GDM1 (cell line): ENCODE measurements around the gene TOPORS.
A peak's percentile ranks its signal among the peaks of the same experiment; 100 is the strongest.
"Not testable (repeated sequence)": the region's sequence is repeated elsewhere in the genome, so short reads cannot be mapped to it uniquely, and the experiment has no call there.

Experiments used
- DNase-seq: peaks from one replicate; lab custom pipeline; 2025; lab: John Stamatoyannopoulos, UW

TOPORS gene

DNA sequence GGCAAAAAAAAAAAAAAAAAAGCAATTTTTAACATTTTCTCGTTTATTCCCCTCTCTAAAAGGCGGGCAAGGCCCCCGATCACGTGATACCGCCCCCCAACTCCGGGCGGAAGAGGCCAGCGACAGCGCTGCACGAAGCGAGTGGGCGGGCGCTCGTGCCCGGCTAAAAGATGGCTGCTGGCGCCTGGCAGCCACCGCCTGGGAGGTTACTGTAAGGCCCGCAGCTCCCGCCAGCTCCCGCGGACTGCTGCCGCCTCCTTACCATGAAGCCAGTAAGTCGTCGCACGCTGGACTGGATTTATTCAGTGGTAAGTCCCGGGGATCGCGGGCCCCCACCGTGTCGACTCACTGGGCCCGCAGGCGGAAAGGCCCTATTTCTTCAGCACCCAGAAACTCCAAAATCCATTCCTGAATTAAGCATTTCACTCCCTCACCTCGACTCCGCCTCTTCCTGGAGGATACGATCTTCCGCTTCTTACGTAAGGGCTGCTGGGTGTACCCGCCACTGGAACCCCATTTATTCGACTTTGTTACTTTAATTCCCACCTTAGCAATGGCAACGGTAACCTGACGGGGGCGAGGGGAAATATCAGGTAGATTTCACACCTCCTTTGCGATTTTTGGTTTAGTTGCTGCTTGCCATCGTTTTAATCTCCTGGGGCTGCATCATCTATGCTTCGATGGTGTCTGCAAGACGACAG, at the start of gene TOPORS, which contains the start of gene SMIM27:
Gene TOPORS (minus strand): TSS at position 415 of the 701 bp plus-strand sequence. CDS start 150 bp downstream, at position 265.
Gene SMIM27 (plus strand): TSS at position 156 of the 701 bp plus-strand sequence. CDS start 108 bp downstream, at position 264.
- peak; percentile 83 for DNase-seq

DNA sequence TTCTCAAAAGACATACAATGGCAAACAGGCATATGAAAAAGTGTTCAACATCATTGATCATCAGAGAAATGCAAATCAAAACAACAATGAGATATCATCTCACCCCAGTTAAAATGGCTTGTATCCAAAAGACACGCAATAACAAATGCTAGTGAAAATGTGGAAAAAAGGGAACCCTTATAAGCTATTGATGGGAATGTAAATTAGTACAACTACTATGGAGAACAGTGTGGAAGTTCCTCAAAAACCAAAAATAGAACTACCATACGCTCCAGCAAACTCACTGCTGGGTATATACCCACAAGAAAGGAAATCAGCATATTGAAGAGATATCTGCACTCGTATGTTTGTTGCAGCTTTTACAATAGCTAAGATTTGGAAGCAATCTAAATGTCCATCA, 46.6 kb upstream of the TOPORS start:
- DNase-seq: not testable (repeated sequence)

DNA sequence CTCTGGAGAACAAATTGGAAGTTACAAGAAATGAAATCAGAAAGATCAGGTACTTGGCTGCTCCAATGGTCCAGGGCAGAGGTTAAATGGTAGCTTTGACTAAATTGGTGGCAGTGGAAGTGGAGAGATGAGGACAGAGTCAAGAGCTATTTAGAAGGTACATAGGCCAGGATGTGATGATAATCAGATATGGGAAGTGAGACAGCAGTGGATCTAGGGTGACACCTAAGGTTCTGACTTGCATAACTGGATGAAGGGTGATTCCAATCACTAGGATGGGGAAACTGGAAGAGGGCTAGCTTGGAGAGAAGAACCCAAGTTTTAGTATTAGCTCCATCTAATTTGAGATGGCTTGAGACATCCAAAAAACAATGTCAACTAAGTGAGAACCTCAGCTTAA, 44.5 kb upstream of the TOPORS start:
- no peak for DNase-seq

DNA sequence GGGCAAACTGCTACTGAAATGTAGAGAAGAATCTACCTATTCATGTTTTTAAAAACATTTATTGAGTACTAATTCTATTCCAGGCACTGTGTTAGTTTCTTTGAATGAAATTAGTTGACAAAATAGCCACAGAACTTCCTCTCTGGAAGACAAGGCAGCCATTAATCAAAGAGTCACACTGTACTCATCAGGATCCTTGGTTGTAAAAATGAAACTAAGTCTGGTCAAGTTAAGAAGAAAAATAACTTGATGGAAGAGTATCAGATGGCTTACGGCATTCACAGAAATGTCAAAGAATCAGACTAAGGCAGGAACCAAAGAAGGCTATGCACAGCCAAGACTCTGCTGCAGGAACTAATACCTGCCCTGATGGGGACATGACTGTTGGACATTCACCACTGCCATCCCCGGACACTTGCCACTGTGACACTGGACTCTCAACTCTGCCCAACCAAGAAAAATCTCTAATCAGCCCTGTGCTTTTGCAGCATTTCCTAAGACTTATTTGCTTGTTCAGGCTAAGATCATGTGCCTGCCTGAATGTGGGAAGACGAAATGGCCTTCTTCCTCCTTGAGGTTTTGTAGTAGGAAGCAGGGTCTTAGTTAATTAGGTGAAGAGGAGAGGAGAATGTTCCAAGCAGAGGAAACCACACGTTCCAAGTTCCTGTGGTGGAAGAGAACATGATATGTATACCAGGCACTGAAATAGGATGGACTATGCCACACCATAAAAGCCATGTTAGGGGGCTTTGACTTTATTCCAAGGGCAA, 43.9 kb upstream of the TOPORS start:
- DNase-seq: no peak

DNA sequence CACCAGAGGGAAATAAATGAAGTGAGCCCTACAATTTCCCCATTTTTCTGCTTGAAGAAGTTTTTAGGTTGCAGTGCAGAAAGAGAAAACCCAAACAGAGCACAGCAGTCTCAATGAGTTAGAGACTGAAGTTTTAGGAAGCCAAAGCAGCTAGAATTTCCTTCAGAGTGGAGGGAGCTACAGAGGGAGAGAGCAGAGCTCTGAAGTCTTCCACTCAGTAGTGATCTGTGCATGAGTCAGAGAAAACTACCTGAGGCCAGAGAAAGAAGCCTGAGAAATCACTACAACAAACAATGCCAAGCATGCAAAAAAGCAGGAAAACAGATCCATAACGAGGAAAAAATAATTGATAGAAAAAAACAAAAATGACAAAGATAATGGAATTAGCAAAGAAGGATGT, 38.5 kb upstream of the TOPORS start:
- no peak for DNase-seq

DNA sequence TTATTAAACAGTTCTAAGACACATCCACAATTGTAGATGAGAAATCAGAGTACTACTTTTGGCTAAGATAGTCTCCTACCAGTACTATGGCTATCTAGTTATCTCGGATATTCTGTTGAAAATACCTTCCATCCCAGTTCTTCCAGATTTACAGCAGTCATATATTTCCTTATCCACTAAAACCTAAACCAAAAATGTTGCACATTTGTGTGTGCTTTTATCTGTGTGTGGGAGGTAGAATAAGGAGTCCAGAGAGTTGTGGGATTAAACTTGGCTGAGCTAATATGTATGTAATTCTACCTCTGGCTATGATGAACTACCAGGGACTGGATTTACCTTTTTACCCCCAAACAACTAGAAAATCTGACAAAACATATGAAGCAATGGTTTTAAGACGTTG, 38.1 kb upstream of the TOPORS start:
- DNase-seq: no peak

DNA sequence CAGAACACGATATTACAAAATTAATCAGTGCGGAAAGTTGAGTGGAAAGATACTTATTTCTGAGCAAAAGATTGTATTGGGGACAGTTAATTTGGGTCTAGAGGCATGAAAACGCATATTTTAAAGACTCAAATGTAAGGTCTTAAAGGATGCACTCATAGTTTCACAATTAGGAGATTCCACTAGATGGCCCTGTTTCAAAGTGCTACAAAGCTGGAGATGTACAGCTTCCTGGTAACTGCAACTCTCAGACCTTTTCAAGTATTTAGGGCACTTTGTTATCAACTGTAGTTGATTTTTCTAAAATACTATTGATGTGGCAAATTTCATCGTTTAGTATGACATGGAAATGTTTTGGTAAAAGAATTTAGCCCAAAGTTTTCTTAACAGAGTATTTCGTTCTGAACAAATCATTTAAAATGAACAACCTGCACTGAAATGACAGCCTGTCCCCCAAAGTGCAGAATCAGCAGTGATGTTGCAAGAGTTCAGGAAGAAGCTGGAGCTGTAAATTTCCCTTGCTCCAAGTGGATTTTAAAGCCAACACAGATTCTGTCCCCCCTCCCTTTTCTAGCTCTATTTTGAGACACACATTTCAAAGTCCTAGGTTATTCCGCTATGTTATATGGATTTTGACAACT, 36.8 kb upstream of the TOPORS start:
- no peak for DNase-seq

DNA sequence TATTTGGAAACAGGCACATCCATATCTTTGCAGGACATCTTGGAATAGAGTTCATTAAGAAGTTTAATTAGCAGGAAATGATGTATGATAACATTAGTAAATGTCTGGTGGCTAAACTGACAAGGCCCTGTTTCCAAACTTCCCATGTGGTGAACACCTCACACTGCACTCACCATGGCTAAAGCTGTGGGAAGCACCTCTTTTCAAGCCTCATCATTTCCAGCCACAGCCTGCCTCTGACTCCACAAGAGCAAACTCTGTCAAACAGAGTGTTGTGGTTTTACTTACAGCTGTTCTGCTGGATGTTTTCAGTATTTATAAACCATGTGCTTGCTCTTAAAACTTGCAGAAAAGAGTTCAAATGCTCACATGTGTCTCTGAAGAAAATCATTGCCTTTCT, 35.5 kb upstream of the TOPORS start:
- no peak for DNase-seq

DNA sequence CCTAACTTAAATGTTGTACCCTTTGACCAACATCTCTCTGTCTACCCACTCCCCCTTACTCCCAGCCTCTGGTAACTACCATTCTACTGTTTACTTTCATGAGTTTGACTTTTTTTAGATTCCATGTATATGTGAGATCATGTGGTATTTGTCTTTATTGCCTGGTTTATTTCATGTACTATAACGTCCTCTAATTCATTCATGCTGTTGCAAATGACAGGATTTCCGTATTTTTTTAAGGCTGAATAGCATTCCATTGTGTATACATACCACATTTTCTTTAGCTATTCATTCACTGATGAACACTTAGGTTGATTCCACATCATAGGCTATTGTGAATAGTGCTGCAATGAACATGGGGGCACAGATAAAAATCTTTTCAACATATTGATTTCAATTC, 32.4 kb upstream of the TOPORS start:
- DNase-seq: no peak

DNA sequence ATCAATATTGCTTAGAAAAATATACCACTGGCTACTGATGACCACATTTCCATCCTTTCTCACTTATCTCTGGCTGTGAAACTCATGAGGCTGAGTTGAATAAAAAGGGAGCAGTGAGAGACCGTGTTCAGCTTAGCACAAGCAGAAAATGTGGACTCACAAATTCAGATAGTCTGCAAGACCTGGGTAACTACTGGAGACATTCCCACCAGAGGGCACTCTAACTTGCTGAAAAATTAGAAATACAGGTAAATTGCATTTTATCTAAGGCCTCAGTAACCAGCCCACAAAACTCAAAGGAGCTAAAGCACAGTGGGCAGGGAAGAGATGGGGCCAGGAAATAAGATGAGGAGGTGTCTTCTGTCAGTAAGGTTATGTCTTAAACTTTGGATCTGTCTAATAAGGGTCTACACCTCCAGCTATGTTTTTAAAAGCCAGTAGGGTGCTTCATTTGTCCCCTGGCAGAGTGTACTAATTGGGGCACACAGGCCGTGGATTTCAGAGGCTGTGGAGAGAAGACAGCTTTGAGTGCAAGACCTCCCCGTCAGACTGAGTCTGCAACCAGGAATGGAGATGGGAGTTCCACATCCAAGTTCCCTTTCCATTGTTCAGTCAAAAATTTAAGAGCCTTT, 29.2 kb upstream of the TOPORS start:
- peak; percentile 21 for DNase-seq

DNA sequence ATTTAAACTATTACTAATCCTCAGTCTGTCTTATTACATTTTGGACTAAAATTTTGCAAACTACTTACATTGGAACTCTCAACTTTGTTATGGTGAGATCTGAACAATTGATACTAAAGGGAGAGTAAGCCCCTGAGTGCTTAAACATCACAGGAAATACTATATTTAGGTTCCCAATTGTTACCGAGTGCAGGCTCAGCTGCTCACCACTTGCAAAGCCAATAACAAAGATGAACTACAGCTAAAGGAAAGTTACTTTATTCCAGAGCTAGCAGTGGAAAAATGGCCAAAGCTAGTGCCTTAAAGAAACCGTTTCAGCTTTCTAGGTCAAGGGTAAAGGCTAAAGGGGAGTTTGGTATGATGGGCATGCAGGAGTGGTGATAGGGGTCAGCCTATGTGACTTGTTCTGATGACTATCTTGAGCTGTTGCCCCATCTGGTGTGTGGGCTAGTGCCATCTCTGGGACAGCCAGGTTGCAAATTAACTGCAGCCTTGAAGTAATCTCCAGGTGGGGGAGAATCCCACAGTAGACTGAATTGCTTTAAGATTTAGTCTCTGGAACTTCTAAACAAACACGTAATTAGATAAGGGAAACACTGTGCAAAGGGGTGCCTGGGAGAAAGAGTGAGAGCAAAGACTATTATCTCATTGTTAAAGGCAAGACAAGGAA, 28.4 kb upstream of the TOPORS start:
- DNase-seq: no peak

DNA sequence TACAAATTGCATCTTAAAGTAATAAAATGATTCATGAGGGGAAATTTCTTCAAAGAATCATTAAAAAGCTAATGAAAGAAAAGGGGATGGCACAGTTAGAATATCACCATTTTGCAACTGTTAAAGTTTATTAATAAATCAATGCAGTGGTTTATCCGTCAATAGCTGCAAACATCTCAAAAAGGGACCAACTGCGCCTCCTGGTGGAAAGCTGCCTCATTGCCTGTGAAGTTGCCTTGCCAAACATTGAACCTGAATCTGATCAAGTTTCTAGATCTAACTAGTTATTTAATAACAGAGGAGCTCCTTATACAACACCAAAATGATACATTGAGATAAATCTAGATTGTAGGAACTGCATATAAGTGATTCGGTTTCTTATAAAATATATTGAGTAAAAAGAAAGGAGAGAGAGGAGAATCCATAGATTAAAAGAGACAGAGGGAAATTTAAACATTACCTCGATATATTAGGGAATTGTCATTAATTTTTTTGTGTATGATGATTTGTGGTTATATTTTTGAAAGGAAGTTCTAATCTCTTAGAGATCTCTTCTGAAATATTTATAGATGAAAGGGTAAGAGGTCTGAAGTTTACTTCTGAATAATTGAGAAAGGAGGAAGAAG, 27.4 kb upstream of the TOPORS start:
- no peak for DNase-seq

DNA sequence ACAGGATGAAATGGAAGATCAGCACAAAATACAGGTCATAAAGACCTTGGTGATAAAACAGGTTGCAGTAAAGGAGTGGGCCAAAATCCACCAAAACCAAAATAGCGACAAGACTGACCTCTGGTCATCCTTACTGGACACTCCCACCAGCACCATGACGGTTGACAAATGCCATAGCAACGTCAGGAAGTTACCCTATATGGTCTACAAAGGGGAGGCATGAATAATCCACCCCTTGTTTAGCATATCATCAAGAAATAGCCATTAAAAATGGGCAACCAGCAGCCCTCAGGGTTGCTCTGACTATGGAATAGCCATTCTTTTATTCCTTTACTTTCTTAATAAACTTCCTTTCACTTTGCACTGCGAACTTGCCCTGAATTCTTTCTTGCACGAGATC, 26.6 kb upstream of the TOPORS start:
- no peak for DNase-seq

DNA sequence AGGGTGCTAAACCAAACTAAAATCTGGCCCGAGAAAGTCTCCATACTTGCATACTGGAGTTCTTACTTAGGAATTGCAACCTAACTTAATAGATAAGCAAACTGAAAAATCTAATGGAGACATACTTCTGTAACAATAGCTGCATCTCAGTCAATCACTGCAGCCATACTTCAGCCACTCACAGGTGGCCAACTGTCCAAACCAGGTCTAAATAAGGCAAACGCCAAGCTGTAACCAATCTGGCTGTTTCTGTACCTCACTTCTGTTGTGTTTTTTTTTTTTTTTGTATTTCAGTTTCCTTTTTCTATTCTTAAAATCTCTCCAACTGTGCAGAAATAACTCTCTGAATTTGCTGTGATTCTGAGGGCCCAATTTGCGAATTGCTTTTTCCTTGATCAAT, 24.9 kb upstream of the TOPORS start:
- no peak for DNase-seq

DNA sequence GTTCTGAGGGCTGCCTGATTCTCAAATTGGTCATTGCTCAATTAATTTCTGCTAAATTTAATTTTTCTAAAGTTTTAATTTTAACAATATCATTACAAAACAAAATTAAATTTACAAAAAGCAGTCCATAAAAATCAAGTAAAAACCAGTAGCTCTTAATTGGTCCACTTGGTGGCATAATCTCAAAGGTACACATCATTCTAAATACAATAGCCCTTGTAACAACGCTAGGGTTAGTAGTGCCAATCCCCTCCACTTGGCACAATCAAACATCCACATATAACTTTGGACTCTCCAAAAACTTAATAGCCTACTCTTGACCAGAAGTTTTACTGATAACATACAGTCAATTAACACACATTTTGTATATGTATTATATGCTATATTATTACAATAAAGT, 22.5 kb upstream of the TOPORS start:
- no peak for DNase-seq

DNA sequence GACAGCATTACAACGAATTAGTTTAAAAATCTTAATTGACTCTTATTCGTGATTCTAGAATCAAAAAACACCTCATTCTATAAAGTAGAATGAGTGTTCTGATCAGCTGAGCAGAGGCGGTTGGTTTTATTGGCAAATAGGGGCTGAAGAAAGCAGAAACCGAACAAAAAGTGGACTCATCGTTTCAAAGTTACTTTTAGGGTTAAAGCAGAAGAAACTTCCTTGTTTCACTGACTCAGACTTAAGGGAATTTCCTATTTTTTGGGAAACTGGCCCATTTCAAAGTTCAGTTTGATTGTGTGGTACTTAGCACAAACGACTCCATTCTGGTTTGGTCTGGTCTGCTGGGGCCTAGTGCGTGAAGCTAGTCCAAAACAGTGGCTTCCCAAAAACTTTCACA, 21.4 kb upstream of the TOPORS start:
- DNase-seq: no peak

DNA sequence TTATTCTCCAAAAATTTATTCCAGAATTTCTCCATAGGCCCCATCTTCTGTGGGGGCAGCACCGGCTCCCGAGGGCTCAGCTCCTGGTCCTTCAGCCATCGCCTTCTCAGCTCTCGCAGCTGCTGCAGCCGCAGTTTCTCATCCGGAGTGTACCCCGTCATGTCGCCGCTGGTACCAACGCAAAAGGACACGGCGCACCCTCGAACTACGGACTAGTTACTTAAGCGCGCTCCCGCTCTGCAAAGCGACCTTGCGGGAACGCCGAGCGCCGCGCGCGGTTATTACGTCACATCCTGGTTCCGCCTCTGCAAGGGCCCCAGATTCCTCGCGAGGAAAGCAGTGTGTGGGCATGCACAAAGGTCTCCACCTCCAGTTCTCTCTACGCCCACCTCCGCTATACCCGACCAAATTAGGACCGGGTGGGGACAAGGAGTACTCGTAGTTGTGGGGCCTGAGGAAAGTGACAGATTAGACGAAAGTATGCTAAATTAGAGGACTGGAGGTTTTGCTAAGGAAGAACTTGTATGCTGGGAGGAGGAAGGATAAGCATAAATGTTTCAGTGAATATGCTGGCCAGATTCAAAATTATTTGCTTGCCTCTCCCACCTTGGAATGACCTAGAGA, 20.6 kb upstream of the TOPORS start, which contains the start of gene NDUFB6:
Gene NDUFB6 (minus strand): TSS at position 260 of the 624 bp plus-strand sequence. CDS start 99 bp downstream, at position 161.
- DNase-seq: peak; percentile 91

DNA sequence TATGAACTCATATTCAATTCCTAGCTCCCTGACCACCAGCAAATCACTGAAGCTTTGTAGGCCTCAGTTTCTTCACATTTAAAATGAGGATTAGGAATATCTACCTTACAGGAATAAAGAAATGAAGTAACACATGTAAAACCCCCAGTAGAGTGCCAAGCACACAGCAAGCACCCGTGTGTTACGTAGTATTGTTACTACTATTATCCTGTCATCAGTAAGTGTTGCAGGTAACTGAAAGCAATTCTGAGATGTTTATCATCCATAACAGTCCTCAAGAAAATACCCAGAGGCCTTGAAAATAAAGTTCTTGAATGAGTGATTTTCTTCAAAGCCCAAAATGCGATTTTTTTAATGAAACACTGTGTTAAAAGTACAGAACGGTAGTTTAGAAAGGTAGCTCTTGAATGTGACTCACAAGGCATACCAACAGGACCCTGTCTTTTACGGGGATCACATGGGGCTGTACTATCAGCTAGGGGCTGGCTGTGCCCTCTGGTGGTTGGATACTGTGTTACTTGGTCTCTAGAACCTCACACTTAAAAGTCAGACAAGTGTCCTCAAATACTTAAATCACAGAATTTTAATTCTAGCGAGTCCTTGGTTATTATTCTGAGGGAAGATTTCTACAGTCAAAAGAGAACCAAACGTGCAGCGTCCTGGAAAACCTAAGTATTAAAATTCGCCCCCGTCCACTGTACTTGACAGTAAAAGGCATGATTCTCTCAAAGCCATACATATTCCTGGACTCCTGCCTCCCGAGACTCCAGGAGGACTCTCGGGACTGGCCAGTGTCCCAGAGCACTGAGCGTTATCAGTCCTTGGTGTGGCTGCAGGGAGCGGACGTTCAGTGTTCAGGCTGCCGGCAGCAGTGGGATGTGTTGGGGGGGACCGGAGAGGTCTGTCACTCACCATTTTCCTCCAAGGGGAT, 19.8 kb upstream of the TOPORS start:
- DNase-seq: peak; percentile 65

DNA sequence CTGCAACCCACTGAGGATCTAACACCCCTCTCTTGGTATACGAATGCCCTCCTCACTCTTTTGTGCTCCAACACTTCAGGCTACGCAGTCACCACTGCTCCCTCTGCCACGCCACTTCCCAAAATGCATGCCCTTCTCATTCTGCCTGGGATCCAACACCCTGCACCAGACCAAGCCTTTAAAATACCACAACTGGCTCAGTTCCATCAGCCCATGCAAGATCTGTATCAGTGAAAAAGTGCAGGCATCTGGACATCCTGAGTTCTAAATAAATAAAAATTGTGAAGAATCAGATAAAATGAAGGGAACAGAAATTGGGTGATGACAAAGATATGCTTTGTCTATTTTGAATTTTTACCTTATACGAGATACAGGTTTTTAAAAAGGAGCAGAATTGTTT, 17.9 kb upstream of the TOPORS start:
- no peak for DNase-seq

DNA sequence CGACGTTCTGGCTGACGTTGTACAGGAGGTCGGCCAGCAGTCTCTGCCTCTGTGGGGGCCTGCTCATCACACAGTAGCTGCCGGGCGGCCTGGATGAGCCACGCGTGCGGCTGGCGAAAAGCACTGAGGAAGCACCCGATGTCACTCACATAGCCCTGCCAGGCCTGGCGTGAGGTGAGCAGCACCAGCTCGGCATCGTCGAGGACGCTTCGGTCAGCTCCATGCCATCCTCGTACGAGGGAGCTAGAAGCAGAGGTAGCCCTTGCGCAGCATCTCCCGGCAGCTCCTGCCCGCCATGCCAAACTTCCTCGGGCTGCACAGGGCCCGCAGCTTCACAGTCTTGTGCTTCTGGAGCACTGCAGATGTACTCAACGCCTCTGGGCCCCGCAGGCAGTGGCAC, 14.4 kb upstream of the TOPORS start:
- DNase-seq: no peak
